ENCODE data around the gene CHPT1. TPM values are rescaled to one million over a fixed set of nuclear protein-coding genes. Genes with fewer than 3 reads are reported as not detected.

Gene CHPT1
- total and polyA plus RNA-seq, 2 donors from 2014 or later, result 32.1 to 65.5 TPM

DNA sequence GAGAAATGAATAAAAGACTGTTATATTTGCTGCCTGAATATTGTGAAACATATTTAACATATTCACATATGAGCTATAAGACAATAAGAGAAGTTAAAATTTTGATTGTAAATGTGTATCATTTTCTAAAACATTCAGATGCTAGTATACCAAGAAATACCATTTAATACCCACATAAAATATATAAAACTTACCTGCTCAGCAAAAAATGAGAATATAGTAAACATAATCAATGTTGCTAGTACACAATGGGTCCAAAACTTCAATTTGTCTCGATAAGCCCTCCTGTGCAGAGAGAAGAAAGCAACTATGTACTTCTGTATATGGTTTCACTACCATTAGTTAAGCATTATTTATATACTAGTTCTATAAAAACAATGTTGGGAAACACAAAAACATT lies 51.5 kb downstream of the CHPT1 start:
- Histone ChIP-seq H3K36me3 (ENCODE audit: control insufficient read depth in 2 of 3, insufficient read depth in 3 of 3, low read length in 3 of 3) (peaks cover 0 to 24% (median 9%) of the 10 kb centered on the region in 3 donors), H3K4me3 (ENCODE audit: low read length in 3 of 3) (no peak overlapping the region), H3K9me3 (ENCODE audit: control insufficient read depth in 2 of 3, insufficient read depth in 1 of 3, low read length in 3 of 3) (no peaks in the 10 kb centered on the region), H3K27me3 (ENCODE audit: control insufficient read depth, insufficient read depth, low read length) (no peaks in the 10 kb centered on the region), H3K4me1 (ENCODE audit: control insufficient read depth in 2 of 3, insufficient read depth in 2 of 3, low read depth in 1 of 3, low read length in 3 of 3) (no peaks in the 10 kb centered on the region), H3K27ac (ENCODE audit: low read depth in 2 of 2, low read length in 2 of 2) (no peak overlapping the region), H3K9ac (ENCODE audit: low read length in 3 of 3) (no peak overlapping the region)
- no peak for TF ChIP-seq CTCF (IDR thresholded peaks at IDR 0.05; ENCODE audit: borderline replicate concordance, extremely low read depth, insufficient read depth)
- FAIRE-seq, result no peak
- intact Hi-C loops (cut with DNase I), result no loop called here
- DNase-seq, result no peak

DNA sequence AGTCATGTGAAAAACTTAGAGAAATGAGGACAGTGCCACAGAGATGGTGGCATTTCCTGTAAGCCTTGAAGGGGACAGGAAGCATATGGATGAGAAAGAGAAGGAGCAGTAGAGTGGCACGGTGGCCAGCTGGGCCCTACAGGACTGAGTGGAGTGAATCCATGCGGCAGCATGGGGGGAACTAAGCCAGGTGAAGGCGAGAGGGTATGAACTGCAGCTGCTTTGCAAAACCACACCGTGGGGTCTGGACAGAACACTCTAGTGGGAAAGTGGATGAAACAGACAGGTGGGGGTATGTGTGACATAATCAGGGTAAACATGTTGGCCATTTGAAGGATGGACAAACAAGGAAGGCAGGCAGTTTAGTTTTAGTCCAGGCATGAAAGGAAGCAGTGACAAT lies 52.2 kb downstream of the CHPT1 start:
- H3K9ac ChIP-seq (ENCODE audit: low read length in 3 of 3), result no peak overlapping the region
- FAIRE-seq, result no peak
- no peaks in the 10 kb centered on the region for H3K27me3 ChIP-seq (ENCODE audit: control insufficient read depth, insufficient read depth, low read length)
- peaks cover 0 to 17% (median 9%) of the 10 kb centered on the region in 3 donors for H3K36me3 ChIP-seq (ENCODE audit: control insufficient read depth in 2 of 3, insufficient read depth in 3 of 3, low read length in 3 of 3)
- H3K27ac ChIP-seq (ENCODE audit: low read depth in 2 of 2, low read length in 2 of 2), result no peak overlapping the region
- H3K9me3 ChIP-seq (ENCODE audit: control insufficient read depth in 2 of 3, insufficient read depth in 1 of 3, low read length in 3 of 3), result no peaks in the 10 kb centered on the region
- DNase-seq, result no peak
- H3K4me3 ChIP-seq (ENCODE audit: low read length in 3 of 3), result no peak overlapping the region
- TF ChIP-seq CTCF (IDR thresholded peaks at IDR 0.05; ENCODE audit: borderline replicate concordance, extremely low read depth, insufficient read depth), result no peak
- intact Hi-C loops (cut with DNase I), result no loop called here
- no peaks in the 10 kb centered on the region for H3K4me1 ChIP-seq (ENCODE audit: control insufficient read depth in 2 of 3, insufficient read depth in 2 of 3, low read depth in 1 of 3, low read length in 3 of 3)

- intact Hi-C loops (cut with DNase I), result no loop called here
- Histone ChIP-seq H3K4me1 (ENCODE audit: control insufficient read depth in 2 of 3, insufficient read depth in 2 of 3, low read depth in 1 of 3, low read length in 3 of 3) (no peaks in the 10 kb centered on the region), H3K27ac (ENCODE audit: low read depth in 2 of 2, low read length in 2 of 2) (no peak overlapping the region), H3K4me3 (ENCODE audit: low read length in 3 of 3) (no peak overlapping the region), H3K27me3 (ENCODE audit: control insufficient read depth, insufficient read depth, low read length) (no peaks in the 10 kb centered on the region), H3K36me3 (ENCODE audit: control insufficient read depth in 2 of 3, insufficient read depth in 3 of 3, low read length in 3 of 3) (peaks cover 0 to 12% (median 9%) of the 10 kb centered on the region in 3 donors), H3K9ac (ENCODE audit: low read length in 3 of 3) (no peak overlapping the region), H3K9me3 (ENCODE audit: control insufficient read depth in 2 of 3, insufficient read depth in 1 of 3, low read length in 3 of 3) (no peaks in the 10 kb centered on the region)
- FAIRE-seq (no peak), DNase-seq (no peak)
- no peak for TF ChIP-seq CTCF (IDR thresholded peaks at IDR 0.05; ENCODE audit: borderline replicate concordance, extremely low read depth, insufficient read depth)
Observed at GRCh38 chr12:101750152-101750551, 52.7 kb downstream of the CHPT1 start.
